ENCODE results near the gene MAP1LC3B.
"Not testable (repeated sequence)": the region's sequence is repeated elsewhere in the genome, so short reads cannot be mapped to it uniquely, and the experiment has no call there.

MAP1LC3B gene

DNA sequence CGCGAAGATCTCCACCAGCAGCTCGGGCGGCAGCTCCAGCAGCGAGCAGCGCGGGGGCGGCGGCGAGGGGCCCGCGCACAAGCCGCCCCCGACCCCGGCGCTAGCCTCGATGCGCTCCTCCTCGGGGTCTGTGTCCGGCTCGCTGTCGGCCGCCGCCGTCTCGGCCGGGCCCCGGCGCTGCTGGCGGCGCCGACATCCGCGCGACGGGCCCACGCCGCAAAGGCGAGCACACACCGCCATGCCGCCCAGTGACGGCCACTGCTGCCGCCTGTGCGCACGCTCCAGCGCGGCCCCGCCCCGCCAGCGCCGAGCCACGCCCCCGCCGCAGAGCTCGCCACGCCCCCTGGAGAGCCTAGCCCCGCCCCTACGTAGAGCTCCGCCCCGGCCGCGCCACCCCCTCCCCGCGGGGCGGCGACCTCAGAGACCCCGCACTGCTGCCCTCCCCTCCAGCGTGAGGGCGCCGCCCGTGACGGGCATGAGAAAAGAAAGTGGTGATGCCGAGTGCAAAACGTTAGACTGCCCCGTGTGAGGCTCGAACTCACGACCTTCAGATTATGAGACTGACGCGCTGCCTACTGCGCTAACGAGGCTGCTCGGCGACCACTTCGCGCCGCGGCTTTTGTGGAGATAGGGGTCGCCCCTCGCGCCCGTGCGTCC lies 8.5 kb upstream of the MAP1LC3B start, which contains the start of gene FBXO31:
Gene FBXO31, minus strand, starts transcription at position 272 of the 657 bp plus-strand sequence. Its CDS starts 32 bp downstream, at position 240.
- peak; percentile 71 to 81 for DNase-seq

DNA sequence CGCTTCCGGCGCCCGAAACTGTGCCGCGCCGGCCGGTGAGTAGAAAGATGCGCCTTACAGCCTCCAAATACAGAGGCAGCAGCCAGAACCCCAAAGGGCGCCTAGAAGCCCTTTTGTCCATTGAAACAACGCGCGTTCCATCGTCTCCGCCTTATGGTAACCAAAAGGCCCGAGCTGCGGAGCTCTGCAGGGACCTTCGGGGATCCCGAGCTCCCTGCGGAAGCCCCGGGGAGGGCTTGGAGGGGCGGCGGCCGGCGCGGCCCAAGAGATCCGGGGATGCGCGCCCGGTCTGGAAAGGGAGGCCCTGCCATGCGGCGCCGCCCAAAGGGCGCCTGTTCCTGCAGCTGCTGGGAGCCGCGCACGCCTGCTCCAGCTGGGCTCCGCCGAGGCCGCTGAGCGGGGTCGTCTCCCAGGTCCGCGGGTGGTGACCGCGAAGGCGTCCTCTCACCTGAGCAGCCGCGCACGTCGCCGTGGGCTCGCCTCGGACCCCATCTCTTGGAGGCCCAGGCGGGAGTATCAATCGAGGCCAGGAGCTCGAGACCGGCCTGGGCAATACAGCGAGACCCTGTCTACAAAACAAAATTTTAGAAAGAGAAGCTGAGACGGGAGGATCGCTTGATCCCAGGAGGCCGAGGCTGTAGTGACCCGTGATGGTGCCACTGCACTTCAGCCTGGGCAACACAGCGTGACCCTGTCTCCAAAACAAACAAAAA lies 7.8 kb upstream of the MAP1LC3B start:
- peak in 1 of 2 experiments; percentile 53 for DNase-seq

- DNase-seq: not testable (repeated sequence)
These were observed 7.3 kb upstream of the MAP1LC3B start for GRCh38 chr16:87384875-87385167.

GRCh38 chr16:87387942-87388817 lies 4.0 kb upstream of the MAP1LC3B start:
- peak; percentile 86 to 88 for DNase-seq

DNA sequence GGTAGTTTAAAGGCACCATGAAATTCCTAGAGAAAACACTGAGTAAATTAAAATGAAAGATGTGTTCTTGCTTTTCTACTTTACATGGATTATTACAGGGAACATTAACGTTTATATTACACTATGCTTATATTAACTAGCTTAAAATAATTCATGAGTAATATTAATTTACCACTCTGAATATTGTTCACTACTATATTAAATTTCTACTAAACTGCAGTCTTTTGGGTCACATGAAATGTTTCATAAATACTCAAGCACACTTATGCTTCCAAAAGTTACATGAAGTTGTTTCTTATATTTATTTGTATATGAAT lies 3.4 kb upstream of the MAP1LC3B start:
- no peak for DNase-seq

DNA sequence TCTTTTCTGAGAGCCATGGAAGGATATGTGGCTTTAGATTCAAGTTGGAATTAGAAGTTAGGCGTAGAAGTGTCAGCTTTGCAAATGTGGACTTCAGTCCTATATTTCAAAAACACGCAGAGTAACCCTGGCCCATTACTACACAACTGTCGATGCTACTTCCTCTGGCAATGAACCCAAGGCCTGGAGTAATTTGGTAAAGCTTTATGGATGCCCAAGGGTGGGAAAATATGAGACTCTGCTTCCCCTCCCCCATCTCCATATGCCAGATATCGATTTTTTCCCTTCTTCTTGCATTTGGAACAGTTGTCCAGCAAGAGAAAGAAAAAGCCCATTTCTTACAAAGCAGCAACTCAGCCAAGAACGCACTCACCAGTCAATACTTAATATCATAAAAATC lies 2.9 kb upstream of the MAP1LC3B start:
- DNase-seq: no peak

DNA sequence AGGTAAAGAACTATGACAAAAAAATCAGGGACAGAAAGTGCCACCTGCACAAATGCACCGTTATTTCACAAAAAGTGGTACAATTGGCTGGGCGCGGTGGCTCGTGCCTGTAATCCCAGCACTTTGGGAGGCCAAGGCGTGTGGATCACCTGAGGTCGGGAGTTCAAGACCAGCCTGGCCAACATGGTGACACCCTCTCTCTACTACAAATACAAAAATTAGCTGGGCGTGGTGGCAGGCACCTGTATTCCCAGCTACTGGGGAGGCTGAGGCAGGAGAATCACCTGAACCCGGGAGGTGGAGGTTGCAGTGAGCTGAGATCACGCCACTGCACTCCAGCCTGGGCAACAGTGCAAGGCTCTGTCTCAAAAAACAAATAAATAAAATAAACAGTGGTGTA lies 2.2 kb upstream of the MAP1LC3B start:
- not testable (repeated sequence) for DNase-seq

DNA sequence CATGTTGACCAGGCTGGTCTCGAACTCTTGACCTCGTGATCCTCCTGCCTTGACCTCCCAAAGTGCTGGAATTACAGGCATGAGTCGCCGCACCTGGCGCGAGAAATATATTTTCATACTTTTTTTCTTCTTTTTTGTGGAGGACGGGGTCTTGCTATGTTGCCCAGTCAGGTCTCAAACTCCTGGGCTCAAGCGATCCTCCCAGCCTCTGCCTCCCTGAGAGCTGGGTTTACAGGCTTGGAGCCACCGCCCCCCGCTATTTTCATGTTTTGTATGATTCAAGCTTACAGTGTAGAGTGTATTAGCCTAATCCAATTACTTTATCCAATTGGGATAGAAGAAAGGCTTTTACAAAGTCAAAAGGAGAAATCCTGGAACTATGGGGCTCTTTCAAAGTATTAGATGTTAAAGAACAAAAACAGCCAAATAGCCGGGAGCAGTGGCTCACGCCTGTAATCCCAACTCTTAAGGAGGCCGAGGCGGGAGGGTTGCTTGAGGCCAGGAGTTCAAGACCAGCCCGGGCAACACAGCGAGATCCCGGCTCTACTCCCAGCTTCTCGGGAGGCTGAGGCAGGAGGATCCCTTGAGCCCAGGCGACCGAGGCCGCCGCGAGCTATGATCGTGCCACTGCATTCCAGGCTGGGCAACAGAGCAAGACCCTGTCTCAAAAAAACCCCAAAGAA lies 1.4 kb upstream of the MAP1LC3B start:
- DNase-seq: no peak

- no peak for DNase-seq
These were observed 699 bp upstream of the MAP1LC3B start for GRCh38 chr16:87391324-87391949.

DNA sequence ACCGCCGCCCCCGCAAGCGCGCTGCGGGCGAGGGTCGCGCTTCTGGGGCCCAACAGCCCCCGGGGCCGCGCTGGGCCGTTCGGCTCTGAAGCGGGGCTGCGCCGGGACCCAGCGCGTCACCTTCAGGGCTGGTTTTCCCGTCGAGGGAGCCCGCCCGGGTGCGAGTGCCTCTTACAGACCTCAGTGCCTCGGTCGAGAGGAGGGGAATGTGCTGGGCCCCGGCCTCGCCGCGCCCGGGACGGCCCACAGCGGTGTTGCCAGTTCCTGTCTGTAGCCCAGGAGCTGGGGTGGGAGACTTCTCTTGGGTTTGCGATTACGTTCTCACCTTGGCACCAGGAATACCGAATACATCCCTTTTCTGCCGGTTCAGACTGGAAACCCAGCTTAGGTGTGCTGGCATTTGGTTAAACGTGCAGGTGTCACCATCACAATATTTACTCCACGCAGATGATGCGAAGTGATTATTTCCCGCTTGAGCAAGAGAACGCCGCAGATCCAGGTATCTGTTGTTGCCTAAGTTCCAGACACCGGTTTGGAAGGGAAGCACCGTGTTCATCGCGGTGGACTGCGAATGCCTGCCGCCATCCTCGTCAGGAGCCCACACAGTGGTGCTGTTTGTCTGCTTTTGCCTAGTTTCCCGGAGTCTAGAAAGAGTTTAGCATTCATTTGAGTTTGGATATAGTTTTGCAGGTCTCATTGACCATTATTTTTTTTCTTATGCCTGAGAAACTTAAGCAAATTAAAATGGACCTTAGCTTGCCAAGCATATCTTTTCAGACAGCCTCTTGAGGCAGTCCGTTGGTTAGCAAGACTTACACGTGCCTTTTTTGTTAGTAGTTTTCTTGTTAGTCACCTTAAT lies 914 bp downstream of the MAP1LC3B start:
- no peak for DNase-seq

DNA sequence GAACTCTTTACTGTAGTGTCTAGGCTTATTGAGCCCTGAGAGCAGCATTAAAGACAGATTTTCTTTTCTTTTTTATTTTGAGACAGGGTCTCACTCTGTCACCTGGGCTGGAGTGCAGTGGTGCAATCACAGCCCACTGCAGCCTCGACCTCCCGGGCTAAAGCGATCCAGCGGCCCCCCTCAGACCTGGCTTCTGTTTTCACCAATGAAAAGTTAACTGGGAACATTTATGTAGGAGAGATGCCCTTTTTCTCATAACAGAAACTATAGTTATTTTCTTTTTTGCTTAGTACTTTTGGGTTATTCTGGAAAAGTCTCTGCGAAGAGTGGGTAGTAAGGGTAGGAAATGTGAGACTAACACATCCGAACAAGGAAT lies 1.5 kb downstream of the MAP1LC3B start:
- DNase-seq: no peak

GRCh38 chr16:87395181-87395842 lies 3.2 kb downstream of the MAP1LC3B start:
- DNase-seq: no peak

DNA sequence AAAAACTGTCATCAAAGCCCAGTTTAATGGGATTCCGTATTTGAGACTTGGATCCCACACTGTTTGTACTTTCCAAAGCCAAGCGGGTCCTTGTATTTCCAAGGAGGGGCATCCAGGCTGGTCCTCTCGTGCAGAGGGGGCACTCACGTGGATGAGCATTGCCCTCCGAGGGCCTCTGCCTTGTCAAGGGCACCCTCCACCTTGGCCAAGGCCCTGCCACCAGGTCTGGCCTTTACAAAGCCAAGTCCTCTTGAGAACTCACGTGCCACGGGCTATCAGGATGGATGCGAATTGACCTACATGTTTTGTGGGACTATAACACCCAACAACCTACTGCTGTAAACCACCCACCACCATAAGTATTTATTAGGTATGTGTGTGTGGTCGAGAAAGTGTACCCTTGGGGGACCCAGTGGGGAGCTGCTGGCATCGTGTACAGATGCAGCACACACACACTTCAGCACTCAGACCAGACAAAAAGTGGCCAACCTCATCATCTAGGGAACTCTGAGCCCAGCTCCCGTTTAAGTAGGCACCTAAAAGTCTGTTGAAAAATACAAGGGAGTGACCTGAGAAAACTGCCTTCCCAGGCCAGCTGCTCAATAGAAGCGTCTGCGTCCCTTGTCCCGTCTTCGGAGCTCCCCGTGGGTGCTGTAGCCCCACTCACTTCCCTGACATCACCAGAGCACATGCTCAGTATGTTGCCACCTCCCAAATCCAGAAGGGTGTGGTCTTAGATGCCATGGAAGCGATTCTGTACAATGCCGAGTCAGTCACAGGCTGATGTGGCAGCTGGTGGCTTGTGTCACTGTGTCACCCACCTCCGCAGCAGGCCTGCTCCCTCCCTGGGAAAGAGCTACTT lies 12.9 kb downstream of the MAP1LC3B start:
- no peak for DNase-seq

DNA sequence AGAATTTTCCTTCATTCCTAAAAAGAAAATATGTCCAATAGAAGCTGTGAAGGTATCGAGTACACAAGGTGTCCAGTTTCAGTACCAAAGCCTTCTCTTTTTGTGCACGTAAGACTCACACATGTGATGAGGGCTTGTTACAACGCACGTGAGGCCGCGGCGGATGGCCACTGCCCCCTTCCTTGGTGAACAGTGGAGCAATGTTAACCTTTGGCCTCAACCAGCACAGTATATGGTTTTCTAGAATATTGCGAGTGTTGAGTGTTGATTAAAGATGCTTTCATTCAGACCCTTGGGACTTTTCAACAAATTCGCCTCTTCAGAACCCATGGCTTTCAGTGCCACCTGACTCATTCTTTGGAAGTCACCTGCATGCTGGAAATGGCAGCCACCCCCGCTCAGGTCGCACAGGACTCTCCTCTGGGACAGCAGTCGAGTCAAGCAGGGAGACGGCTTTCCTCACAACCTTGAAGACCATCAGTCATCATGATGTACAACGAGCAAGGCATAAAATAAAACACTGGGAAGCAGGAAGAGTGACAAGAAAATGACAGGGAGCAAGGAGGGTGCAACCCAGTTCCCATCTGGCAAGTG lies 14.5 kb downstream of the MAP1LC3B start:
- no peak for DNase-seq

GRCh38 chr16:87407511-87408112 lies 15.5 kb downstream of the MAP1LC3B start:
- no peak for DNase-seq

GRCh38 chr16:87409153-87409552 lies 17.0 kb downstream of the MAP1LC3B start:
- no peak for DNase-seq

DNA sequence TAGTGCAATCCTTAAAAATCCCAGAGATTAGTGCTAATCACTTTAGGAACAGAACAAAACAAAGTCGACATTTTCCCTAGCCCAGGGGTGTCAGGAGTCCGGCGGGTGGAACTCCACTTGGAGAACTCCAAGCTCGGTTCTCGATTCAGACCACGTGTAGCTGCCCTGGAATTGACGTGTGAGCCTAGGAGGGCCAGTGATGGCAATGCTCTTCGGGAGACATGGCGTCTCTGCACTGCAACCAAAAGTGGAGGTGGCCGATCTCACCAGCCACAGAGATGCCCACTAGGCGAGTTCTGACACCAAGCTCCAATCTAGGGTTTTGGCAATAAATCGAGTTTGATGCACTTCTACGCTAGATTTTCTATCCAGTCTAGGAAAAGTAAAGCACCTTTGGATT lies 17.6 kb downstream of the MAP1LC3B start:
- no peak for DNase-seq

GRCh38 chr16:87410530-87410929 lies 18.4 kb downstream of the MAP1LC3B start:
- no peak for DNase-seq

DNA sequence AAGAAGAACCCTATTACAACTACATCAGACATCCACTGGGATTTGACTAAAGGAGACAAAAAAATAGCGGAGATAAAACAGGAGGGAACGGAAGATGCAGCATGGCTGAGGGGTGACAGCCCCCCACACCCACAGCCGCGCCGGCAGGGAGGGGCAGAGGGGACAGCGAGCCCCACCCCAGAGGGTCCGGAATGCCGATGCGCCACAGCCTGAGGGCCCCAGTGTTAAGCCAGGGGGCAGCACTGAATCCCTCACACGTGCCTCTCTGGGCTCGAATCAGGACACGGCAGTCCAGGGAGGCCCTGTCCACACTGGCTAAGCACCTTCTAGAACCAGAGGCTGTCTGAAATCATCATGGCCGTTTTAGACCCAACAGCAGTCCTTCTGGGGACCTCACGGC lies 18.8 kb downstream of the MAP1LC3B start:
- no peak for DNase-seq

All from NCI-H1930 (cell line).